OCI-LY3 (cell line): Measurements from ENCODE around the gene CAMK1G.

Source experiments
- CTCF ChIP-seq: fragments of 200-600, 300-600 bp; sonication (generic); IDR thresholded peaks from 2 replicates; pipeline ENCODE4 v1.5.1; 2014; ENCODE audit warnings: antibody characterized with exemption, low read length, low read depth
- EZH2phosphoT487 ChIP-seq: fragments of 200-600 bp; shearing (Covaris generic); IDR thresholded peaks from 2 replicates; pipeline ENCODE4 v1.6.1; 2018; ENCODE audit warnings: antibody characterized with exemption, mixed run types, low read depth

- TF ChIP-seq CTCF (no peak), EZH2phosphoT487 (no peak)
Measured at GRCh38 chr1:209635850-209636249, 52.3 kb downstream of the CAMK1G start.
